GM18909 (cell line): ENCODE data around the gene LHFPL6.

Experiments used
- ATAC-seq: cut with Tn5 transposase; IDR thresholded peaks from one replicate; pipeline ENCODE4 v1.9.1; 2021; ENCODE audit warnings: mild to moderate bottlenecking; ENCODE audit not compliant: unreplicated experiment, poor library complexity

Gene LHFPL6

DNA sequence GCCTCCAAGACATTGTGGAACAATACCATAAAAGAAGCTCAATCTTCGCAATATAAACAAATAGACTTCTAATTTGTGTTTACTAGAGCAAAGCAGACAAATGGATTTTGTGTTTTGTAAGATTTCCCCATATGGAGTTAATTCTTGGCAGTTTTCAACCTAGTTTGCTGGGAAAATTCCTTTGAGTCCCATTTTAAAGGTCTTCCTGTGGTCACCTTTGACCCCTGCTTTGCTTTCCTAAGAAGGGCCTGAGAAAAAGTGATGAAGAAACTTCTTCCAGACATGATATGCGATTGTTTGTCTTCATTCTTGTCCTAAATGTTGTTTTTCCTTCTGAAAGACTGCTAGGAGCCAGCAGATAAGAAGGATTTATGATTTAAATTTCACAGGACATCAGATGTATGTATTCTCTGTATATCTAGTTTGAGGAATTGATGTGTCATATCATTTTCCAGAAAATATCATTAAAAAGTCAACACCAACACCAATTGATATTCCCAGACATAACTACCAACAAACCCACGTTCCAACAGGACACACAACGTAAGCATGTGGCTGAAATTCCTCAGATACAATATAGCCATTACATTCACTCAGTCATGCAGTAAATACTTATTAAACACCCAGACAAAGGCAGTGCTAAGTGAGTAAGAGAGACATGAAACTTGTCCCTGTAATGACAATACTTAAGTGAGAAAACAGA lies 276.4 kb downstream of the LHFPL6 start:
- ATAC-seq = no peak

- ATAC-seq = no peak
Observed at GRCh38 chr13:39324806-39325311, 278.1 kb downstream of the LHFPL6 start.

DNA sequence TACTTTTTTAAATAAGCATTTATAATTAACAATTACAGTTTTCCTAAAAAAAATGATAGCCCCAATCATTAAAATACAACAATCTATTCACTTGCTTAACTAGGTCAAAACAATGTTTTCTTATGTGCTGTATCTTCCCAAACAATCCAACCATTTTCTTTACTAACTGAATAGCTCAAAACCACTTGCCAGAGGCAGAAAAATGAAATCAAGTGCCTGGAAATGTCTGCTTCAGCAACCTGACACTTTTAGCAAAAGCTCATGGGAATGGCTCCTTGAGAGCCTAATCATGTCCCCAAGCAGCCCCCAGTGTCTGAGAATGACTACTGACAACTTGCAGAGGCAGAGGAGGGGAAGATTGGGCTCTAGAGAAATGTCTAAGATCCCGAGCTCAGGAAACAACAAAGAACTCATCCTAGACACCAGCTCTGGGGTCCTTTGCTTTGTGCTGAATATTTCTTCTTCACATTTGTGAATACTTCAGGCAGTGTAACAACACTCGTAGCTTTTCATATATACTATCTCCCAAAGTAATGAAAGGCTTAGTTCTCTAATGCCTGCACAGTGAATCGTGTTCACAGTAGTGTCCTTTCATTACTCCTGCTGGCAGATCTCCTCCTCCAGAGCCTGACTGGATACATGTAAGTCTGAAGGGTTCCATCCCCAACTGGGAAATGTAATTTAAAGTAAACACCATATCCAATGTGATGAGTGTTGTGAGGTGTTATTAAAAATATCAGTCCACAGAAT lies 280.0 kb downstream of the LHFPL6 start:
- ATAC-seq = no peak

GRCh38 chr13:39321574-39321973 lies 281.4 kb downstream of the LHFPL6 start:
- ATAC-seq = no peak

DNA sequence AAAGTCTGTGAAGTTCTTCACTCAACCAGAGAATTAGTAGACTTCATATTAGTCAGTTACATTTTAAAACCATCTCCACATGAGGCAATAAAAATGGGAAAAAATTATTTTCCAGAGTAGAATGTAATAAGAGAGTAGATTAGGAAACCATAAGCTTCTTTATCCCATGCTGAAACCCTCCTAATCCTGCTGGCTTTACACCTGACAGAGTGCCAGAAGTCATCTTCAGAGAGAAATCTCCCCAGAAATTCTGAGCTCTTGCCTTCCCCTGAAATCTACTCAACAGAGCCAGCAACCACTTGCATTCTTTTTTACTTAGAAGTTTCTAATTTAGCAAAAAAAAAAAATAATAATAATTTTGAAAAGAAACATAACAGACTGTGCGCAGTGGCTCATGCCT lies 284.8 kb downstream of the LHFPL6 start:
- ATAC-seq = no peak

DNA sequence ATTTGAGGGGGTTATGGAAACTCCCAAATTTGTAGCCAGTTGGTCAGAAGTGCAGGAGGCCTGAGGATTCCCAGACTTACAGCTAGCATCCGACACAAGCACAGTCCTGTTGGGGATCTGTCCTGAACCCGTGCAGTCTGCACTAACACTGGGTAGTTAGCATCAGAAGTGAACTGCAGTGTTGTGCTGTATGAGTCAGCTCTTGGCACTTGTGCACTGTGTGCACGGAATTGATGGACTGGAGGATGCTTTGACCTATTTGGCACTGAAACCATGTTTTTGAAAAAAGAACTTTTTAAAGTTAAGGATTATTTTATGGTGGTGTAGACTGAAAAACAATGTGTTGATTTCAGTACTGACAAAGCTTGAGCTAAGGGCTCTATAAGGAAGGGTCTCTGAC lies 285.7 kb downstream of the LHFPL6 start:
- ATAC-seq = no peak

DNA sequence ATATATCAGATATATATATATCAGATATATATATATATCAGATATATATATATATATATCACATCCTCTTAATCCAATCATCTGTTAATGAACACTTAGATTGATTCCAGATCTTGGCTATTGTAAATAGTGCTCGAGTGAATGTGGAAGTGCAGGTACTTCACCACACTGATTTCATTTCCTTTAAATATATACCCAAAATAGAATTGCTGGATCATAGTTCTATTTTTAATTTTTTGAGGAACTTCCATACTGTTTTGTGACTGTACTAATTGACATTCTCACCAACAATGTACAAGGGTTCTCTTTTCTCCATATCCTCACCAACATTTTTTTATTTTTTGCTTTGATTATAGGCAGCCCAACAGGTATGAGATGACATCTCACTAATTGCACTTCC lies 287.2 kb downstream of the LHFPL6 start:
- ATAC-seq = no peak

GRCh38 chr13:39313721-39314120 lies 289.3 kb downstream of the LHFPL6 start:
- ATAC-seq = no peak

- no peak for ATAC-seq
Observed at GRCh38 chr13:39312596-39312995, 290.4 kb downstream of the LHFPL6 start.

DNA sequence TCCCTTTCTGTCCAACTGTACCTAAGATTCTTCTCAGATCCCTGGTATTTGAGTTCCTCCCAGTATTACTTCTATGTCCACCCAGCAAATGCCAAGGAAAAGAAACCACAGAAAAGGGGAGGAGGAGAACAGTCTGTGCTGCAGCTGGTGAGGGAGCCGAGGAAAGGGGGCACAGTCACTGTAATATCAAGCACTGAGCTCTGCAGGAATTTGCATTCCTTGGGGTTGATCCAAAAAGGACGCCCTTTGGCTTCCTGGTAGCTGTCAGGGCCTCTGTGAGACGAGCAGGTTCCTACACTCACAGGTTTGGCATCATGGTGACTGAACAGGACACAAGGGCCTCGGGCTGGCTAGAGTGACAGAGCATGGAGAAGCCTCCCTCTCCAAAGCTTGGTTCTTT lies 291.4 kb downstream of the LHFPL6 start:
- no peak for ATAC-seq

DNA sequence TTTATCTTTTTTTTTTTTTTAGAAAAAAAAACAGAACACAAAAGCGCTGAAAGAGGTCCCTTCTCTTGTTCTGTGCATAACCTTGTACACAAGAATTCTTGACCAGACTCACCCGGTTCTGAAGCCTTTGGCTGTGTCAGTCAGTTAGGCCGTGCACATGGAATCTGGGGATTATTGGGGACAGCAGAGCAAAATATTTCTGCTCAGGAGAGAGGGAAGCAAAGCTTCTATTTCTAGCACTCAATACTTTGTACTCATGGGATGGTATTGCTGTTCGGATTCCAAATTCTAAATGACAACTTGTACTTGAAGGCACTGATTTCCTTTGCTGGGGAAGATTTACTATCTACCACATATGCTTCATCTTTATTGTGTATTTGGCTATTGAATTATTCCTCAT lies 292.0 kb downstream of the LHFPL6 start:
- ATAC-seq = no peak

DNA sequence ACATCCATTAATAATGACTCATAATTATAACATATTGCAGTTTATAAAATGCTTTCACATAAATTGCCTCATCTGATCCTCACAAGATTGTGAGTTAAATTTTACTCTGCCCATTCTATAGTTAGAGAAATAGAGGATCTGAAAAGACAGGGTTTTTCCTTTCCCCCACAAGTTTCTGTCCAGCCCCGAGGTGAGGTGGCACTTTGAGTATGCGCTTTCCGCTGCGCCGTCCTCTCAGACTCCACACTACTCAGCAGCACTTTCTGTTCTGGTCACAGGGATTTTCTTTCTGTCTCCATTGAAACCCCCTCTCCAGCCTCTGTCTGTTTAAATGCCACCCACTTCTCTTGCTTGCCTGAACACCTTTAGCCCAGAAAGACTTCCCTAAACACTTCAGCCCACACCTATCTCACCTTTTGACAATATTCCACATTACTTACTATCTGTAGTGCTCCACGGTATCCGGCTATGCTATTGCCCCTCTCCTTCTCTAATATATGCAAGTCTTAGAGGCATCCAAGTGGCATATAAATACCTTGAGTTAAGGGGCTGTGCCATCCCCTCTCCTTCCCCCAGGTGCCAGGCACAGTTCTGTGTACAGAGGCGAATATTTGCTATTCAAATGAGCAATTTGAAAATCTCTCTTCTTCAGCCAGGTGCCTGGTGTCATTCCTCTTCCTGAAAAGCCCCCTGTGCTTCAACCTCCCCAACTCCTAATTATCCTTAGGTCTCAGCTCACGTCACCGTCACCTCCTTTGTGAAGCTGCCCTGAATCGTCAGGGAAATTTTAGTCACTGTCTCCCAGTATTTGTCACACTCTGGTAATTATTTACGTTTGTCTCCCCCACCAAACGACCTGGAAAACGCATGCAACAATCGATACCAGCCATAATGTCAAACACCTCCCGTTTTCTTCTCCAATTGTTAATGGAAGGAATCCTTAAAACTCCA lies 296.1 kb downstream of the LHFPL6 start:
- ATAC-seq = peak; percentile 92

DNA sequence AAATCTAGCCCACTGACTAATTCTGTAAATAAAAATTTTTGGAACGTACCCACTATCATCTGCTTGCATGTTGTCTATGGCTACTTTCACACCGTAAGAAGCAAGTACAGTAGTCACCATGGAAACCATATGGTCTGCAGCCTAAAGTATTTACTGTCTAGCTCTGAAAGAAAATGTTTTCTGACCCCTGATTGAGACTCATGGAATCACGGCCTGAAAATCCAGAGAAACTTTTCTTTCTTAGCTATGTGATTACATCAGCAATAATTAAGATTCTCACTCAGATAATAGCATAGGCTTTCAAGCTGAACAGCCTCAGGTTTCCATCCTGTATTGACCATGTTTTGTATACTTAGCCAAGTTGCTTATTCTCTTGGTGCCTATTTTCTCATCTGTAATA lies 300.2 kb downstream of the LHFPL6 start:
- no peak for ATAC-seq

- ATAC-seq = no peak
Observed at GRCh38 chr13:39298951-39299350, 304.0 kb downstream of the LHFPL6 start.

GRCh38 chr13:39297664-39298171 lies 305.3 kb downstream of the LHFPL6 start:
- no peak for ATAC-seq

DNA sequence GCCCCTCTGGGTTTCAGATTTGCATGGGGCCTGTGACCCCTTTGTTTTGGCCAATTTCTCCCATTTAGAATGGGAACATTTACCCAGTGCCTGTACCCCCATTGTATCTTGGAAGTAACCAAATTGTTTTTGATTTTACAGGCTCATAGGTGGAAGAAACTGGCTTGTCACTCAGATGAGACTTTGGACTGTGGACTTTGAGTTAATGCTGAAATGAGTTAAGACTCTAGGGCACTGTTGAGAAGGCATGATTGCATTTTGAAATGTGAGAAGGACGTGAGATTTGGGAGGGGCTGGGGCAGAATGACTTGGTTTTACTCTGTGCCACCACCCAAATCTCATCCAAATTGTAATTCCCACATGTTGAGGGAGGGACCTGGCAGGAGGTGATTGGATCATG lies 306.0 kb downstream of the LHFPL6 start:
- ATAC-seq = no peak

DNA sequence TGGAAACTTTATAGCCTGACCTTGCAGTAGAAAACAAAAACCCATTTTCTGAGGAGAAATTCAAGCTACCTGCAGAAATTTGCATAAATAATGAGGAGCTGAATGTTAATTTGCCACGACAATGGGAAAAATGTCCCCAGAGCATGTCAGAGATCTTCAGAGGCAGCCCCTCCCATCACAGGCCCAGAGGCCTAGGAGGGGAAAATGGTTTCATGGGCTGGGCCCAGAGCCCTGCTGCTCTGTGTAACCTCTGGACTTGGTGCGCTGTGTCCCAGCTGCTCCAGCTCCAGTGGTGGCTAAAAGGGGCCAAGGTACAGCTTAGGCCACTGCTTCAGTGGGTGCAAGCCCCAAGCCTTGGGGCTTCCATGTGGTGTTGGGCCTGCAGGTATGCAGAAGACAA lies 306.8 kb downstream of the LHFPL6 start:
- no peak for ATAC-seq
